HepG2 (cell line): ENCODE data around the gene NRAP. TPM values are rescaled to one million over a fixed set of nuclear protein-coding genes. Genes with fewer than 3 reads are reported as not detected.

Experiments used
- ATAC-seq: fragments of 200-7000 bp; cut with Tn5 transposase; 3 replicates; pipeline ENCODE4 v1.9.1; 2020; ENCODE audit warnings: mild to moderate bottlenecking, moderate library complexity
- BruUV-seq: library from RNA; stranded (reverse); fragments of 400-500 nt; replicated peaks from 2 replicates; lab custom pipeline; 2021; lab: Mats Ljungman, UMichigan
- CTCF ChIA-PET: fragments of 300-600 bp; formaldehyde crosslinking; extraction: SDS; loops from one replicate; lab custom pipeline; 2021; ENCODE audit warnings: low total read pairs, inconsistent platforms, low intra/inter-chr PET ratio; lab: Yijun Ruan, JAX
- POLR2A ChIA-PET: fragments of 350-600 bp; sonication (Branson Sonifier 250); formaldehyde crosslinking; loops from one replicate; lab custom pipeline; 2020; ENCODE audit warnings: antibody characterized with exemption, inconsistent platforms; lab: Yijun Ruan, JAX
- DNase-seq: peaks from one replicate; pipeline ENCODE4 v3.0.0-alpha.2; 2015; ENCODE audit warnings: low spot score
- FAIRE-seq: peaks from 3 replicates; lab custom pipeline; 2011; peaks lifted over from hg19 to GRCh38; lab: Jason Lieb, UNC
- H2AFZ ChIP-seq: one replicate; pipeline ENCODE4 v1.6.1; 2011; ENCODE audit warnings: low read length, inconsistent platforms
- H3K27ac ChIP-seq: fragments of 300-600 bp; 3 replicates; pipeline ENCODE4 v1.8.0; 2011; ENCODE audit warnings: mixed run types, mild to moderate bottlenecking, mixed read lengths, low read length, inconsistent platforms; ENCODE audit not compliant: insufficient read depth; ENCODE audit errors: extremely low read length
- H3K27me3 ChIP-seq, 2 experiments: fragments of 200-600 bp in 1 of 2; 2 replicates in 1 of 2; 3 replicates in 1 of 2; pipeline versions ENCODE4 v1.6.0 to v1.8.0; 2011; ENCODE audit warnings: low read length in 2 of 2, mild to moderate bottlenecking in 2 of 2, moderate library complexity in 2 of 2, inconsistent platforms in 1 of 2; ENCODE audit not compliant: insufficient read depth in 2 of 2, control insufficient read depth in 1 of 2
- H3K36me3 ChIP-seq, 2 experiments: fragments of 200-600 bp in 1 of 2; replicated peaks in 1 of 2; 2 replicates in 1 of 2; 3 replicates in 1 of 2; pipeline versions ENCODE4 v1.5.1 to v1.8.0; 2011; ENCODE audit warnings: low read length in 2 of 2, inconsistent platforms in 1 of 2; ENCODE audit not compliant: insufficient read depth in 2 of 2, control insufficient read depth in 1 of 2
- H3K4me1 ChIP-seq: 2 replicates; pipeline ENCODE4 v1.5.1; 2012; ENCODE audit warnings: low read length, inconsistent platforms; ENCODE audit not compliant: insufficient read depth
- H3K4me2 ChIP-seq: 2 replicates; pipeline ENCODE4 v1.6.0; 2011; ENCODE audit warnings: low read depth, low read length, inconsistent platforms
- H3K4me3 ChIP-seq, 3 experiments: fragments of 200-600 bp in 1 of 3; sonication (generic), shearing (Covaris generic) in 1 of 3; replicated peaks in 1 of 3; 2 replicates each; pipeline ENCODE4 v1.5.1; 2011 to 2016; ENCODE audit warnings: low read length in 3 of 3, inconsistent platforms in 2 of 3, low read depth in 2 of 3, mild to moderate bottlenecking in 2 of 3, control low read depth in 1 of 3, mixed read lengths in 1 of 3; ENCODE audit not compliant: insufficient read depth in 1 of 3
- H3K79me2 ChIP-seq: one replicate; pipeline ENCODE4 v1.6.1; 2011; ENCODE audit warnings: low read length, inconsistent platforms; ENCODE audit not compliant: insufficient read depth
- H3K9ac ChIP-seq: 2 replicates; pipeline ENCODE4 v1.6.0; 2011; ENCODE audit warnings: mild to moderate bottlenecking, low read depth, low read length, inconsistent platforms; ENCODE audit not compliant: insufficient read depth
- H3K9me3 ChIP-seq: 2 replicates; pipeline ENCODE4 v1.5.1; 2012; ENCODE audit warnings: mild to moderate bottlenecking, low read length
- H4K20me1 ChIP-seq: 2 replicates; pipeline ENCODE4 v1.6.0; 2011; ENCODE audit warnings: inconsistent platforms, mild to moderate bottlenecking, low read length, moderate library complexity; ENCODE audit not compliant: insufficient read depth
- FOXA3 ChIP-seq: IDR thresholded peaks from 2 replicates; pipeline ENCODE4 v1.6.1; 2016; ENCODE audit warnings: missing genetic modification reagents, missing compliant biosample characterization
- FOXM1 ChIP-seq: sonication (generic); formaldehyde crosslinking; IDR thresholded peaks from 2 replicates; pipeline ENCODE4 v1.5.0; 2020; ENCODE audit warnings: missing genetic modification reagents
- HMG20A ChIP-seq: IDR thresholded peaks from 2 replicates; pipeline ENCODE4 v1.6.1; 2016; ENCODE audit warnings: borderline replicate concordance
- HMG20B ChIP-seq: conservative IDR thresholded peaks from 2 replicates; pipeline ENCODE4 v1.6.1; 2016; ENCODE audit warnings: missing genetic modification reagents, missing compliant biosample characterization
- MED13 ChIP-seq: sonication (generic); formaldehyde crosslinking; IDR thresholded peaks from 2 replicates; pipeline ENCODE4 v1.5.0; 2020; ENCODE audit warnings: missing genetic modification reagents
- NFE2L1 ChIP-seq: sonication (generic); formaldehyde crosslinking; IDR thresholded peaks from 2 replicates; pipeline ENCODE4 v1.4.0; 2020; ENCODE audit warnings: missing genetic modification reagents, mild to moderate bottlenecking, borderline replicate concordance
- PITX1 ChIP-seq: sonication (generic); formaldehyde crosslinking; IDR thresholded peaks from 2 replicates; pipeline ENCODE4 v1.5.1; 2020; ENCODE audit warnings: mild to moderate bottlenecking, missing genetic modification reagents
- ZBTB37 ChIP-seq: sonication (generic); formaldehyde crosslinking; IDR thresholded peaks from 2 replicates; pipeline ENCODE4 v1.4.0; 2020; ENCODE audit warnings: mild to moderate bottlenecking, missing genetic modification reagents
- ZC3H13 ChIP-seq: sonication (generic); formaldehyde crosslinking; IDR thresholded peaks from 2 replicates; pipeline ENCODE4 v1.8.1; 2023; ENCODE audit warnings: mild to moderate bottlenecking, missing genetic modification reagents, moderate library complexity
- ZNF501 ChIP-seq: sonication (generic); formaldehyde crosslinking; IDR thresholded peaks from 2 replicates; pipeline ENCODE4 v1.5.1; 2020; ENCODE audit warnings: mild to moderate bottlenecking, moderate library complexity, missing genetic modification reagents
- ZNF891 ChIP-seq: sonication (generic); formaldehyde crosslinking; IDR thresholded peaks from 2 replicates; pipeline ENCODE4 v1.5.0; 2020; ENCODE audit warnings: mild to moderate bottlenecking, missing genetic modification reagents
- WGBS: methylation state at CpG from one replicate; pipeline ENCODE4 v1.1.6; 2017; ENCODE audit warnings: low lambda C conversion rate; 5-methylcytosine and 5-hydroxymethylcytosine counted together
- in situ Hi-C: cut with HindIII; loops from 2 replicates; pipeline ENCODE4 v1.10.0; 2017; ENCODE audit warnings: low pct_unique_long_range_greater_than_20kb; ENCODE audit not compliant: extremely low pct_ligation_motif_present
- intact Hi-C: fragments of 100-400 bp; cut with micrococcal nuclease; formaldehyde crosslinking; loops from one replicate; pipeline ENCODE4 v1.10.0; 2022; ENCODE audit not compliant: unreplicated experiment
- polyA plus RNA-seq, 8 experiments: library from polyadenylated mRNA; depleted of rRNA in 3 of 8; stranded (reverse) in 7 of 8; unstranded in 1 of 8; fragments of >200 nt; fragmentation: Illumina TruSeq in 4 of 8; extraction: Trizol in 4 of 8; gene quantifications; 2 replicates each; pipeline versions ENCODE4 v1.2.1 to v1.2.3, GENCODE V29; 2011 to 2016; ENCODE audit warnings: low read depth in 4 of 8, missing spikeins in 1 of 8, mixed read lengths in 1 of 8; ENCODE audit not compliant: insufficient read depth in 1 of 8
- total RNA-seq, 5 experiments: library from RNA; depleted of rRNA; stranded (reverse); fragments of >200 nt; fragmentation: Illumina TruSeq; extraction: Trizol; gene quantifications; 2 replicates each; pipeline ENCODE4 v1.2.3, GENCODE V29; 2016; ENCODE audit warnings: low read depth in 1 of 5

The NRAP gene
- total and polyA plus RNA-seq, 2 of the 13 experiments (the other 11 are each of a cell fraction or from before 2014, with no cell fraction given), result not detected

- Histone ChIP-seq H3K27ac (no peak overlapping the region), H3K79me2 (no peaks in the 10 kb centered on the region), H4K20me1 (no peaks in the 10 kb centered on the region), H3K36me3 (no peaks in the 10 kb centered on the region), H2AFZ (no peak overlapping the region), H3K4me2 (no peak overlapping the region), H3K27me3 (peaks cover 0 to 10% of the 10 kb centered on the region in 2 experiments; a peak in 1 of 5 replicates), H3K4me3 (no peak overlapping the region), H3K4me1 (no peaks in the 10 kb centered on the region), H3K9ac (no peak overlapping the region), H3K9me3 (no peaks in the 10 kb centered on the region)
- DNase-seq, result no peak
- intact Hi-C loops (no loop called here), in situ Hi-C loops (no loop called here)
- TF ChIP-seq FOXM1 (CRISPR knock-in tag) (no peak), ZBTB37 (CRISPR knock-in tag) (no peak), PITX1 (no peak), HMG20B (CRISPR knock-in tag) (no peak), ZNF891 (CRISPR knock-in tag) (no peak), ZNF501 (CRISPR knock-in tag) (no peak), HMG20A (CRISPR knock-in tag) (no peak), ZC3H13 (CRISPR knock-in tag) (no peak), MED13 (no peak), NFE2L1 (no peak), FOXA3 (no peak)
- ChIA-PET CTCF (no interaction called here), POLR2A (no interaction called here)
- no peak for FAIRE-seq
- no peak for ATAC-seq
- no TSS peak for BruUV-seq
- 56% methylated on average over 4 of the region's 5 CpGs for WGBS
Measured at GRCh38 chr10:113666682-113667252, 2.9 kb upstream of the NRAP start.
